Nephron (organoid): ENCODE data around the gene FHL1.
"Not testable (repeated sequence)": the region's sequence is repeated elsewhere in the genome, so short reads cannot be mapped to it uniquely, and the experiment has no call there.

Source experiments
- H3K27ac Mint-ChIP-seq, 3 experiments: 2 replicates each; pipeline ENCODE4 v1.8.0; 2020; ENCODE audit warnings: mixed read lengths in 3 of 3, mild to moderate bottlenecking in 2 of 3, moderate library complexity in 1 of 3
- H3K27me3 Mint-ChIP-seq: 2 replicates; pipeline ENCODE4 v1.8.0; 2021; ENCODE audit warnings: low read depth, mild to moderate bottlenecking, moderate library complexity, mixed read lengths
- H3K36me3 Mint-ChIP-seq: 2 replicates; pipeline ENCODE4 v1.8.0; 2020; ENCODE audit warnings: low read depth, mixed read lengths
- H3K4me1 Mint-ChIP-seq: 2 replicates; pipeline ENCODE4 v1.8.0; 2020; ENCODE audit warnings: mixed read lengths
- H3K4me3 Mint-ChIP-seq, 3 experiments: 2 replicates each; pipeline ENCODE4 v1.8.0; 2020; ENCODE audit warnings: mild to moderate bottlenecking in 3 of 3, mixed read lengths in 3 of 3, moderate library complexity in 2 of 3
- H3K9me3 Mint-ChIP-seq: 2 replicates; pipeline ENCODE4 v1.8.0; 2020; ENCODE audit warnings: mixed read lengths
- CTCF ChIP-seq, 3 experiments: fragments of 200-600 bp; sonication (generic); IDR thresholded peaks; one replicate each; pipeline ENCODE4 v1.5.0; 2021; ENCODE audit warnings: antibody characterized with exemption in 3 of 3; ENCODE audit not compliant: unreplicated experiment in 3 of 3

Gene FHL1

GRCh38 chrX:136147315-136147901 lies at the start of gene FHL1:
Gene FHL1 (plus strand): TSS chrX:136147533.
- no peak for TF ChIP-seq CTCF (IDR thresholded peaks at IDR 0.05; ENCODE audit: unreplicated experiment in 3 of 3)
- Mint-ChIP-seq H3K9me3 (peaks cover 28% of the 10 kb centered on the region), H3K4me3 (peak within 1 kb of the TSS; percentile 84 to 92 (median 91)), H3K27me3 (peaks cover 9% of the 10 kb centered on the region), H3K27ac (peak within 1 kb of the TSS; percentile 24 to 88 (median 83)), H3K36me3 (no peaks in the 10 kb centered on the region), H3K4me1 (peaks cover 15% of the 10 kb centered on the region)

DNA sequence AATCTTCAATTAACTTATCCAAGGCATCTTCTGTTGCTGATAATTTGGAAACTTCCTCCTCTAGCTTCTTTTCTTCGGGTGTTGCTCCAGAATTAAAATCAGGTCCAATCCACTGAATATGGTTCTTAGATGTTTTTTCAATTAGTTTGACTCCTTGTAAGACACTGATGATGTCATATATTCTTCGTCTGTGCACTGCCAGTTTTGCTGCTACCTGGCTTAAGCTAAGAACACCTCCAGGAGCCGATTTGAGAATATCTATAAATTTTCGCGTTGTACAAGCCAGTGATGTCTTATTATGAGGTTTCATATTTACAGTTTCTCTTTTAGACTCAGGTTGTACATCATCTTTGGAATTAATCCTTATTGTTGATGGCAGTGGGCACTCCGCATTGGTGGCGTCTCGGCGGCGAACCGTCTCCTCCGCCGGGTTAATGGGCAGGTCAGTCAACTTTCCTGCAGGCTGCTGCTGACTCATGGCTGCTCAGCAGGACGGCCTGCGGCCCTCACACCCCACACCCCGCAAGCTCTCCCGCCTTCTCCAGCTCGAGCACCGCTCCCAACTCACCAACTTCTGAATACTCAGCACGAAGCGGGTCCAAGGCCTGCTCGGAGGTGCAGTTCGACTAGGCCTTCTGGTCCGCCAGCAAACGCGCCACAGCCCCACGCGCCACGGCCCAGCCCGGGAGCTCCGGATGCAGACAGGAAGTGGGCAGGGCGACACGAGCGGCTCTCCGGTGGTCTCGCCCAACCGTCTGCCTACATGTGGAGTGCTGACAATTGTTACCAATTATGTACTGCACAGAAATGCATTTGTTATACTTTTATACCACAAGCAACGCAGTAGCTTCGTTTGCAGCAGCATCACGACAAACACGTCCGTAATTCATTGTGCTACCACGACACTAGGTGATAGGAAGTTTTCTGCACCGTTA lies 49.2 kb upstream of the FHL1 start:
- Mint-ChIP-seq H3K4me1 (no peaks in the 10 kb centered on the region), H3K4me3 (no peak overlapping the region), H3K9me3 (peaks cover 9% of the 10 kb centered on the region), H3K36me3 (no peaks in the 10 kb centered on the region), H3K27ac (no peak overlapping the region), H3K27me3 (no peaks in the 10 kb centered on the region)
- TF ChIP-seq CTCF (IDR thresholded peaks at IDR 0.05; ENCODE audit: unreplicated experiment in 3 of 3): no peak

DNA sequence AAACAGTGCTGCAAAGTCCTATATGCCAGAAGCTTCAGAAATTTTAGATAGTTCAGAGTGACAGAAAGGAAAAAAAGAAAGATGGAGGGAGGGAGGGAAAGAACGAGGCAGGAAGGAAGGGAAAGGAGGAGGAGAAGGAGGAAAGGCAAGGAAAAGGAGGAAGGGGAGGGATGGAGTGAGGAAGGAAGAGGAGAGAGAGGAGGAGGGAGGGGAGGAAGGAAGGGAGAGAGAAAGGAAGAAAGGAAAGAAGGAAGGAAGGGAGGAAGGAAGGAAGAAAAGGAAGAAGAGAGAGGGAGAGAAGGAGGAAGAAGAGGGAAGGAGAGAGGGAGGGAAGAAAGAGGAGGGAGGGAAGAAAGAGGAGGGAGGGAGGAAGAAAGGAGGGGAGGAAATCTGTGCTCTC lies 42.4 kb upstream of the FHL1 start:
- Mint-ChIP-seq H3K9me3 (peaks cover 6% of the 10 kb centered on the region), H3K4me3 (no peak overlapping the region), H3K36me3 (no peaks in the 10 kb centered on the region), H3K27me3 (no peaks in the 10 kb centered on the region), H3K4me1 (no peaks in the 10 kb centered on the region), H3K27ac (no peak overlapping the region)
- TF ChIP-seq CTCF (IDR thresholded peaks at IDR 0.05; ENCODE audit: unreplicated experiment in 3 of 3): no peak

DNA sequence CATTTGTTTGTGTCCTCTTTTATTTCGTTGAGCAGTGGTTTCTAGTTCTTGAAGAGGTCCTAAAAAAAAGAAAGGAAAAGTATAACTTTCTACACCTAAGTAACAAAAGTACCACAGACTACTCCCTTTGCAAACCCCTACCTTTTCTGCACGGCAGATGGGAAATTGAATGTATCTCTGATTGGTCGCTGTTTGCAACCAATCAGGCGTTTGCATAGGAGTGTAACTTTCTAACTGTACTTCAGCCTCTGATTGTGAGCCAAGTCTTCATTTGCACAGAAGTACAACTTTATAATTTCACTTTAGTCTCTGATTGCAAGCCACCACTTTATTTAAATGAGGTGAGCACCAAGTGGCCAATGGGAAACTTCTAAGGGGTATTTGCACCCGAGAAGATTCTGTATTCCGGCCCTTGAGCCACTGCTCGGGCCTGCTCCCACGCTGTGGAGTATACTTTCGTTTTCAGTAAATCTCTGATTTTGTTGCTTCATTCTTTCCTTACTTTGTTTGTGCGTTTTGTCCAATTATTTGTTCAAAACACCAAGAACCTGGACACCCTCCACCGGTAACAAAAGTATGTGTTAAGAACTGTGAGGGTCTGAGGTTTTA lies 40.3 kb upstream of the FHL1 start:
- no peak overlapping the region for H3K4me3 Mint-ChIP-seq
- H3K27ac Mint-ChIP-seq: no peak overlapping the region
- no peaks in the 10 kb centered on the region for H3K36me3 Mint-ChIP-seq
- TF ChIP-seq CTCF (IDR thresholded peaks at IDR 0.05; ENCODE audit: unreplicated experiment in 3 of 3): no peak
- H3K4me1 Mint-ChIP-seq: no peaks in the 10 kb centered on the region
- H3K9me3 Mint-ChIP-seq: peaks cover 12% of the 10 kb centered on the region
- H3K27me3 Mint-ChIP-seq: no peaks in the 10 kb centered on the region

GRCh38 chrX:136108905-136109304 lies 38.4 kb upstream of the FHL1 start:
- H3K4me3 Mint-ChIP-seq: not testable (repeated sequence)

DNA sequence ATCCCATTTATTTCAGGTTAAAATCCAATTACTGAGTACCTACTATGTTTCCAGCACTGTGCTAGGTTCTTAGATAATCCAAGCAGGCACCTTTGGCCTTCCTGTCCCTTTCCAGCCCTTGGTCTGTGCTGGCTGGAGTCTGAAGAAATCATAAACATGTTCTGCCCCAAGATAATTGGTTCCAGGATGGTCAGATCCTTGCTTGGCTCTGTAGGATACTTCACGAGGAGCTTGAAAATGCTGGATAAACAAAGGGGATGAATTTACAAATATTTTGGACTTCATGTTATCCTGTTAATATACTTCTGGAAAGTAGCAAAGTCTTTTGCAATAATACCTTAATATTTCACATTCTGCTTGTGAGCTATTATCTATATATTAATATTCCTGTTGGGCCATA lies 35.0 kb upstream of the FHL1 start:
- Mint-ChIP-seq H3K4me1 (peaks cover 21% of the 10 kb centered on the region), H3K27me3 (no peaks in the 10 kb centered on the region), H3K27ac (no peak overlapping the region), H3K36me3 (no peaks in the 10 kb centered on the region), H3K4me3 (no peak overlapping the region), H3K9me3 (peaks cover 20% of the 10 kb centered on the region)
- TF ChIP-seq CTCF (IDR thresholded peaks at IDR 0.05; ENCODE audit: unreplicated experiment in 3 of 3): no peak

More at GRCh38 chrX:136108905-136109304, 38.4 kb upstream of the FHL1 start:
- H3K27me3 Mint-ChIP-seq, H3K4me1 Mint-ChIP-seq, H3K27ac Mint-ChIP-seq, H3K36me3 Mint-ChIP-seq: not testable (repeated sequence)
- peaks cover 15% of the 10 kb centered on the region for H3K9me3 Mint-ChIP-seq
